ENCODE data around the gene FKRP.
A peak's percentile ranks its signal among the peaks of the same experiment; 100 is the strongest.
"Not testable (repeated sequence)": the region's sequence is repeated elsewhere in the genome, so short reads cannot be mapped to it uniquely, and the experiment has no call there.

FKRP gene

GRCh38 chr19:46745521-46746280 is at the start of gene FKRP:
TSS of gene FKRP (plus strand) at chr19:46746057. CDS start at chr19:46755451, 9,394 bp downstream.
- peak in 3 of 10 donors; percentile 62 to 85 (median 76) for DNase-seq
- intact Hi-C loops (cut with DNase I), result no loop called here

GRCh38 chr19:46696866-46697203 is 49.0 kb upstream of the FKRP start:
- intact Hi-C loops (cut with DNase I), result no loop called here

GRCh38 chr19:46697204-46697960 is 48.5 kb upstream of the FKRP start:
- intact Hi-C loops (cut with DNase I), result no loop called here
- DNase-seq, result peak in 9 of 10 donors; percentile 49 to 95 (median 67)

More at GRCh38 chr19:46696866-46697203, 49.0 kb upstream of the FKRP start:
- no peak for DNase-seq

GRCh38 chr19:46698395-46699321 is 47.2 kb upstream of the FKRP start:
- intact Hi-C loops (cut with DNase I), result no loop called here
- DNase-seq, result no peak

GRCh38 chr19:46700704-46701103 is 45.2 kb upstream of the FKRP start:
- no peak for DNase-seq
- intact Hi-C loops (cut with DNase I), result no loop called here

GRCh38 chr19:46704379-46705076 is 41.3 kb upstream of the FKRP start:
- intact Hi-C loops (cut with DNase I), result no loop called here
- peak in 7 of 10 donors; percentile 57 to 94 (median 68) for DNase-seq

GRCh38 chr19:46710687-46711086 is 35.2 kb upstream of the FKRP start:
- intact Hi-C loops (cut with DNase I), result no loop called here
- DNase-seq, result no peak

- DNase-seq; intact Hi-C loops (cut with DNase I): not testable (repeated sequence)
These were observed 33.0 kb upstream of the FKRP start for GRCh38 chr19:46712768-46713338.

- peak; percentile 49 to 96 (median 68) for DNase-seq
- intact Hi-C loops (cut with DNase I), result no loop called here
These were observed 31.9 kb upstream of the FKRP start for GRCh38 chr19:46713781-46714443.

GRCh38 chr19:46714444-46715106 is 31.3 kb upstream of the FKRP start:
- peak in 1 of 10 donors; percentile 75 for DNase-seq

GRCh38 chr19:46715620-46715974 is 30.3 kb upstream of the FKRP start:
- DNase-seq, result no peak
- intact Hi-C loops (cut with DNase I), result no loop called here

More at GRCh38 chr19:46714444-46715106, 31.3 kb upstream of the FKRP start:
- intact Hi-C loops (cut with DNase I), result no loop called here

GRCh38 chr19:46715975-46716671 is 29.7 kb upstream of the FKRP start:
- intact Hi-C loops (cut with DNase I), result no loop called here

GRCh38 chr19:46716672-46717033 is 29.2 kb upstream of the FKRP start:
- intact Hi-C loops (cut with DNase I), result no loop called here
- DNase-seq, result no peak

More at GRCh38 chr19:46715975-46716671, 29.7 kb upstream of the FKRP start:
- no peak for DNase-seq

GRCh38 chr19:46717034-46717715 is 28.7 kb upstream of the FKRP start, which contains the start of gene PRKD2:
TSS of gene PRKD2 (minus strand) at chr19:46717114. CDS start at chr19:46716370, 744 bp downstream.
- DNase-seq, result peak; percentile 66 to 97 (median 85)
- intact Hi-C loops (cut with DNase I), result no loop called here

GRCh38 chr19:46717716-46718143 is 28.1 kb upstream of the FKRP start:
- no peak for DNase-seq
- intact Hi-C loops (cut with DNase I), result no loop called here

GRCh38 chr19:46718157-46718933 is 27.5 kb upstream of the FKRP start:
- intact Hi-C loops (cut with DNase I), result no loop called here
- no peak for DNase-seq
